CD4-positive, alpha-beta memory T cell (primary cell): Measurements from ENCODE around the gene TSHZ2. TPM values are rescaled to one million over a fixed set of nuclear protein-coding genes. Genes with fewer than 3 reads are reported as not detected.
"Not testable (repeated sequence)": the region's sequence is repeated elsewhere in the genome, so short reads cannot be mapped to it uniquely, and the experiment has no call there.

Experiments used
- CTCF ChIA-PET: fragments of 350-600 bp; sonication (Branson Sonifier 250); formaldehyde crosslinking; loops from one replicate; lab custom pipeline; 2021; ENCODE audit warnings: inconsistent platforms; ENCODE audit not compliant: partially characterized antibody; lab: Charles Lee
- POLR2A ChIA-PET: fragments of 350-600 bp; sonication (Branson Sonifier 250); formaldehyde crosslinking; loops from one replicate; lab custom pipeline; 2021; ENCODE audit not compliant: partially characterized antibody; lab: Charles Lee
- DNase-seq, 5 donors: peaks; one replicate each; pipeline versions ENCODE4 v3.0.0 to v3.0.0-alpha.2; 2020 to 2022; ENCODE audit warnings: mixed read lengths in 1 of 5
- H3K27ac ChIP-seq: one replicate; pipeline ENCODE4 v1.7.0; 2013; ENCODE audit warnings: low read depth, low read length
- H3K27me3 ChIP-seq: 2 replicates; pipeline ENCODE4 v1.7.0; 2013; ENCODE audit warnings: mild to moderate bottlenecking, low read length, moderate library complexity; ENCODE audit not compliant: insufficient read depth
- H3K36me3 ChIP-seq: 2 replicates; pipeline ENCODE4 v1.7.0; 2013; ENCODE audit warnings: mild to moderate bottlenecking, low read length, moderate library complexity; ENCODE audit not compliant: insufficient read depth
- H3K4me1 ChIP-seq: 2 replicates; pipeline ENCODE4 v1.7.0; 2013; ENCODE audit warnings: mild to moderate bottlenecking, low read length, moderate library complexity; ENCODE audit not compliant: insufficient read depth
- H3K4me3 ChIP-seq, 2 donors: one replicate each; pipeline ENCODE4 v1.7.0; 2013; ENCODE audit warnings: low read length in 2 of 2, mild to moderate bottlenecking in 1 of 2
- H3K9me3 ChIP-seq, 2 donors: one replicate each; pipeline ENCODE4 v1.7.0; 2013; ENCODE audit warnings: low read length in 2 of 2, control low read depth in 1 of 2; ENCODE audit not compliant: control insufficient read depth in 1 of 2
- H3K27ac Mint-ChIP-seq, 7 donors: one replicate each; pipeline ENCODE4 v1.8.0; 2020 to 2021; ENCODE audit warnings: mixed read lengths in 7 of 7, mild to moderate bottlenecking in 6 of 7, inconsistent platforms in 3 of 7, moderate library complexity in 3 of 7
- H3K27me3 Mint-ChIP-seq, 2 donors: one replicate each; pipeline ENCODE4 v1.8.0; 2020 to 2021; ENCODE audit warnings: mixed read lengths in 2 of 2
- H3K36me3 Mint-ChIP-seq, 2 donors: one replicate each; pipeline ENCODE4 v1.8.0; 2020 to 2021; ENCODE audit warnings: mixed read lengths in 2 of 2, inconsistent platforms in 1 of 2, mild to moderate bottlenecking in 1 of 2
- H3K4me1 Mint-ChIP-seq, 4 donors: one replicate each; pipeline ENCODE4 v1.8.0; 2020 to 2021; ENCODE audit warnings: mixed read lengths in 4 of 4, mild to moderate bottlenecking in 1 of 4
- H3K4me3 Mint-ChIP-seq, 8 donors: one replicate each; pipeline ENCODE4 v1.8.0; 2020 to 2021; ENCODE audit warnings: mixed read lengths in 8 of 8, mild to moderate bottlenecking in 7 of 8, moderate library complexity in 6 of 8, inconsistent platforms in 3 of 8
- H3K9me3 Mint-ChIP-seq, 8 donors: one replicate each; pipeline ENCODE4 v1.8.0; 2020 to 2021; ENCODE audit warnings: mixed read lengths in 8 of 8, mild to moderate bottlenecking in 5 of 8, inconsistent platforms in 3 of 8, moderate library complexity in 1 of 8
- intact Hi-C: fragments of 100-400 bp; cut with micrococcal nuclease; formaldehyde crosslinking; loops from one replicate; pipeline ENCODE4 v1.15.1; 2023
- polyA plus RNA-seq, 2 donors: library from polyadenylated mRNA; unstranded; fragments of 300-500 nt; fragmentation: Illumina TruSeq; gene quantifications; one replicate each; pipeline ENCODE4 v1.2.3, GENCODE V29; 2021
- total RNA-seq, 2 experiments: library from RNA; stranded (reverse); gene quantifications; one replicate each; pipeline ENCODE4 v1.2.3, GENCODE V29; 2021

Gene TSHZ2
- total and polyA plus RNA-seq, 4 experiments from 2014 or later, result 2.3 to 31.8 (median 17.1) TPM

- Histone ChIP-seq H3K9me3 (peaks cover 0 to 11% of the 10 kb centered on the region in 2 donors), H3K4me1 (no peaks in the 10 kb centered on the region), H3K36me3 (no peaks in the 10 kb centered on the region), H3K27me3 (no peaks in the 10 kb centered on the region), H3K4me3 (no peak overlapping the region), H3K27ac (no peak overlapping the region)
- peaks cover 22 to 53% of the 10 kb centered on the region in 2 donors for H3K36me3 Mint-ChIP-seq
- intact Hi-C loops, result no loop called here
- H3K27me3 Mint-ChIP-seq, result no peaks in the 10 kb centered on the region
- ChIA-PET POLR2A (no interaction called here), CTCF (no interaction called here)
- H3K9me3 Mint-ChIP-seq, result peaks cover 8 to 75% (median 52%) of the 10 kb centered on the region in 8 donors
- DNase-seq, result no peak
- no peaks in the 10 kb centered on the region for H3K4me1 Mint-ChIP-seq
- no peak overlapping the region for H3K4me3 Mint-ChIP-seq
- H3K27ac Mint-ChIP-seq, result no peak overlapping the region
Measured at GRCh38 chr20:53448875-53449274, 476.7 kb downstream of the TSHZ2 start.

- no peaks in the 10 kb centered on the region for H3K27me3 ChIP-seq
- ChIA-PET POLR2A (no interaction called here), CTCF (no interaction called here)
- peaks cover 19 to 37% of the 10 kb centered on the region in 2 donors for H3K36me3 Mint-ChIP-seq
- H3K36me3 ChIP-seq, result no peaks in the 10 kb centered on the region
- no peak for DNase-seq
- H3K27ac ChIP-seq, result no peak overlapping the region
- H3K27ac Mint-ChIP-seq, result no peak overlapping the region
- H3K27me3 Mint-ChIP-seq, result no peaks in the 10 kb centered on the region
- no peaks in the 10 kb centered on the region for H3K4me1 ChIP-seq
- peaks cover 0 to 9% of the 10 kb centered on the region in 2 donors for H3K9me3 ChIP-seq
- no peak overlapping the region for H3K4me3 ChIP-seq
- intact Hi-C loops, result no loop called here
- peaks cover 6 to 63% (median 43%) of the 10 kb centered on the region in 8 donors for H3K9me3 Mint-ChIP-seq
- H3K4me3 Mint-ChIP-seq, result no peak overlapping the region
- no peaks in the 10 kb centered on the region for H3K4me1 Mint-ChIP-seq
Measured at GRCh38 chr20:53453076-53453475, 480.9 kb downstream of the TSHZ2 start.

- Mint-ChIP-seq H3K4me3 (no peak overlapping the region), H3K27me3 (no peaks in the 10 kb centered on the region), H3K4me1 (no peaks in the 10 kb centered on the region), H3K27ac (no peak overlapping the region), H3K36me3 (peaks cover 12 to 28% of the 10 kb centered on the region in 2 donors), H3K9me3 (peaks cover 4 to 46% (median 29%) of the 10 kb centered on the region in 8 donors)
- Histone ChIP-seq H3K27ac (no peak overlapping the region), H3K4me3 (no peak overlapping the region), H3K36me3 (no peaks in the 10 kb centered on the region), H3K9me3 (no peaks in the 10 kb centered on the region), H3K4me1 (no peaks in the 10 kb centered on the region), H3K27me3 (no peaks in the 10 kb centered on the region)
- DNase-seq, result no peak
- intact Hi-C loops, result no loop called here
- POLR2A ChIA-PET, result interaction anchor here (0.6 kb wide), 1 partner anchor 324 kb away, joined by 3 read pairs; no protein-coding TSS in a partner anchor
- CTCF ChIA-PET, result no interaction called here
Measured at GRCh38 chr20:53454675-53455276, 482.6 kb downstream of the TSHZ2 start.

GRCh38 chr20:53463101-53463972 is 491.2 kb downstream of the TSHZ2 start:
- no peak for DNase-seq
- Mint-ChIP-seq H3K27me3 (peaks cover 2 to 6% of the 10 kb centered on the region in 2 donors), H3K9me3 (peaks cover 0 to 9% (median 2%) of the 10 kb centered on the region in 8 donors), H3K36me3 (peaks cover 0 to 5% of the 10 kb centered on the region in 2 donors), H3K27ac (no peak overlapping the region), H3K4me3 (no peak overlapping the region), H3K4me1 (no peaks in the 10 kb centered on the region)
- no peaks in the 10 kb centered on the region for H3K27me3 ChIP-seq
- H3K27ac ChIP-seq, result no peak overlapping the region
- ChIA-PET POLR2A (no interaction called here), CTCF (no interaction called here)
- no peaks in the 10 kb centered on the region for H3K36me3 ChIP-seq
- no peaks in the 10 kb centered on the region for H3K9me3 ChIP-seq
- intact Hi-C loops, result no loop called here
- no peak overlapping the region for H3K4me3 ChIP-seq
- H3K4me1 ChIP-seq, result no peaks in the 10 kb centered on the region

- H3K4me3 Mint-ChIP-seq, result no peak overlapping the region
- CTCF ChIA-PET, result no interaction called here
Measured at GRCh38 chr20:53466279-53466678, 494.1 kb downstream of the TSHZ2 start.

GRCh38 chr20:53468587-53468986 is 496.4 kb downstream of the TSHZ2 start:
- Mint-ChIP-seq H3K9me3 (peaks cover 0 to 9% (median 3%) of the 10 kb centered on the region in 8 donors), H3K27ac (peak overlapping the region in 1 of 7 donors; percentile 66), H3K4me1 (peaks cover 0 to 4% (median 0%) of the 10 kb centered on the region in 4 donors), H3K27me3 (peaks cover 3 to 7% of the 10 kb centered on the region in 2 donors), H3K36me3 (peaks cover 2 to 14% of the 10 kb centered on the region in 2 donors), H3K4me3 (no peak overlapping the region)
- DNase-seq, result no peak
- Histone ChIP-seq H3K27me3 (no peaks in the 10 kb centered on the region), H3K36me3 (no peaks in the 10 kb centered on the region), H3K27ac (no peak overlapping the region), H3K9me3 (no peaks in the 10 kb centered on the region), H3K4me1 (no peaks in the 10 kb centered on the region), H3K4me3 (no peak overlapping the region)
- intact Hi-C loops, result no loop called here
- ChIA-PET CTCF (no interaction called here), POLR2A (no interaction called here)

More at GRCh38 chr20:53466279-53466678, 494.1 kb downstream of the TSHZ2 start:
- Histone ChIP-seq H3K27ac (no peak overlapping the region), H3K27me3 (no peaks in the 10 kb centered on the region), H3K4me3 (no peak overlapping the region), H3K4me1 (no peaks in the 10 kb centered on the region), H3K9me3 (no peaks in the 10 kb centered on the region), H3K36me3 (no peaks in the 10 kb centered on the region)
- Mint-ChIP-seq H3K27ac (no peak overlapping the region), H3K36me3 (peaks cover 0 to 6% of the 10 kb centered on the region in 2 donors), H3K4me1 (no peaks in the 10 kb centered on the region), H3K27me3 (peaks cover 2 to 6% of the 10 kb centered on the region in 2 donors), H3K9me3 (peaks cover 0 to 9% (median 1%) of the 10 kb centered on the region in 8 donors)
- intact Hi-C loops, result no loop called here
- POLR2A ChIA-PET, result no interaction called here
- no peak for DNase-seq

- CTCF ChIA-PET, result not testable (repeated sequence)
Measured at GRCh38 chr20:53472859-53473258, 500.7 kb downstream of the TSHZ2 start.

More at GRCh38 chr20:53472859-53473258, 500.7 kb downstream of the TSHZ2 start:
- H3K27me3 ChIP-seq, intact Hi-C loops, H3K27me3 Mint-ChIP-seq, H3K9me3 ChIP-seq, H3K4me1 Mint-ChIP-seq, H3K9me3 Mint-ChIP-seq, H3K27ac ChIP-seq, H3K36me3 Mint-ChIP-seq, H3K36me3 ChIP-seq, H3K27ac Mint-ChIP-seq, H3K4me3 ChIP-seq, DNase-seq, H3K4me1 ChIP-seq, POLR2A ChIA-PET, H3K4me3 Mint-ChIP-seq: not testable (repeated sequence)
